ENCODE measurements around the gene AMFR. TPM values are rescaled to one million over a fixed set of nuclear protein-coding genes. Genes with fewer than 3 reads are reported as not detected.

The AMFR gene
- total RNA-seq, 1 experiment from 2014 or later: 31.7 TPM

DNA sequence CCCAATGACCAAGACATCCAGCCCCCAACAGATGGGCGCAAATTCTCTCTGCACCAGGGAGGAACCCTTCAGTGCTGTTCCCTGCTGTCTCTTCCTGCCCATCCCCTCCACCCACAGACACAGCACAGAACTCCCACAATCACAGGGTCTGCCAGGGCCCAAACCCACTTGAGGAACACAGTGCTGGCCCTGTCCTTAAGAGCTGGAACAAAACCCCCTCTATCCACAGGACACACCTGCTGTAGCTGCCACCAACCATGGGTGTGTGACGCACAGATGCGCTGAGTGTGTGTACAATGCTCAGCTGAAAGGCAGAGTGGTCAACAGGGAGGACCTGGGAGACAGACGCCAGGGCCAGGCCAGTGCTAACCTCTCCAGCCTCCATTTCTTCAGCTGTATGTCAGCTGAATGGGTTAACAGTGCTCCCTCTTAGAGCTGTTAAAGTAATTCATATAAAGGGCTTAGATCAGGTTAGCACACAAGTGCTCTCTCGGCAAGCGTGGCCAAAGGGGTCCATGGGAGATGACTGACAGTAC lies 62.1 kb downstream of the AMFR start:
- ATAC-seq (no peak), DNase-seq (ENCODE audit: low spot score) (no peak)
- TF ChIP-seq, protein P1, sequence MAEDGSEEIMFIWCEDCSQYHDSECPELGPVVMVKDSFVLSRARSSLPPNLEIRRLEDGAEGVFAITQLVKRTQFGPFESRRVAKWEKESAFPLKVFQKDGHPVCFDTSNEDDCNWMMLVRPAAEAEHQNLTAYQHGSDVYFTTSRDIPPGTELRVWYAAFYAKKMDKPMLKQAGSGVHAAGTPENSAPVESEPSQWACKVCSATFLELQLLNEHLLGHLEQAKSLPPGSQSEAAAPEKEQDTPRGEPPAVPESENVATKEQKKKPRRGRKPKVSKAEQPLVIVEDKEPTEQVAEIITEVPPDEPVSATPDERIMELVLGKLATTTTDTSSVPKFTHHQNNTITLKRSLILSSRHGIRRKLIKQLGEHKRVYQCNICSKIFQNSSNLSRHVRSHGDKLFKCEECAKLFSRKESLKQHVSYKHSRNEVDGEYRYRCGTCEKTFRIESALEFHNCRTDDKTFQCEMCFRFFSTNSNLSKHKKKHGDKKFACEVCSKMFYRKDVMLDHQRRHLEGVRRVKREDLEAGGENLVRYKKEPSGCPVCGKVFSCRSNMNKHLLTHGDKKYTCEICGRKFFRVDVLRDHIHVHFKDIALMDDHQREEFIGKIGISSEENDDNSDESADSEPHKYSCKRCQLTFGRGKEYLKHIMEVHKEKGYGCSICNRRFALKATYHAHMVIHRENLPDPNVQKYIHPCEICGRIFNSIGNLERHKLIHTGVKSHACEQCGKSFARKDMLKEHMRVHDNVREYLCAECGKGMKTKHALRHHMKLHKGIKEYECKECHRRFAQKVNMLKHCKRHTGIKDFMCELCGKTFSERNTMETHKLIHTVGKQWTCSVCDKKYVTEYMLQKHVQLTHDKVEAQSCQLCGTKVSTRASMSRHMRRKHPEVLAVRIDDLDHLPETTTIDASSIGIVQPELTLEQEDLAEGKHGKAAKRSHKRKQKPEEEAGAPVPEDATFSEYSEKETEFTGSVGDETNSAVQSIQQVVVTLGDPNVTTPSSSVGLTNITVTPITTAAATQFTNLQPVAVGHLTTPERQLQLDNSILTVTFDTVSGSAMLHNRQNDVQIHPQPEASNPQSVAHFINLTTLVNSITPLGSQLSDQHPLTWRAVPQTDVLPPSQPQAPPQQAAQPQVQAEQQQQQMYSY (CRISPR knock-in tag; IDR thresholded peaks at IDR 0.05): no peak
- TF ChIP-seq CBFB (CRISPR knock-in tag; IDR thresholded peaks at IDR 0.05; ENCODE audit: low read depth) (no peak), FOXJ3 (CRISPR knock-in tag; IDR thresholded peaks at IDR 0.05; ENCODE audit: borderline replicate concordance) (no peak), ZNF396 (CRISPR knock-in tag; IDR thresholded peaks at IDR 0.05; ENCODE audit: borderline replicate concordance) (no peak), TEAD1 (CRISPR knock-in tag; IDR thresholded peaks at IDR 0.05) (no peak), NFATC4 (CRISPR knock-in tag; IDR thresholded peaks at IDR 0.05) (no peak), ZNF512 (CRISPR knock-in tag; IDR thresholded peaks at IDR 0.05; ENCODE audit: borderline replicate concordance) (no peak), AR (CRISPR knock-in tag; IDR thresholded peaks at IDR 0.05) (no peak), ZNF138 (CRISPR knock-in tag; conservative IDR thresholded peaks at IDR 0.05) (no peak)
- TF ChIP-seq, protein P2, sequence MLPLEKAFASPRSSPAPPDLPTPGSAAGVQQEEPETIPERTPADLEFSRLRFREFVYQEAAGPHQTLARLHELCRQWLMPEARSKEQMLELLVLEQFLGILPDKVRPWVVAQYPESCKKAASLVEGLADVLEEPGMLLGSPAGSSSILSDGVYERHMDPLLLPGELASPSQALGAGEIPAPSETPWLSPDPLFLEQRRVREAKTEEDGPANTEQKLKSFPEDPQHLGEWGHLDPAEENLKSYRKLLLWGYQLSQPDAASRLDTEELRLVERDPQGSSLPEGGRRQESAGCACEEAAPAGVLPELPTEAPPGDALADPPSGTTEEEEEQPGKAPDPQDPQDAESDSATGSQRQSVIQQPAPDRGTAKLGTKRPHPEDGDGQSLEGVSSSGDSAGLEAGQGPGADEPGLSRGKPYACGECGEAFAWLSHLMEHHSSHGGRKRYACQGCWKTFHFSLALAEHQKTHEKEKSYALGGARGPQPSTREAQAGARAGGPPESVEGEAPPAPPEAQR (CRISPR knock-in tag; IDR thresholded peaks at IDR 0.05): no peak
- TF ChIP-seq, protein P3, sequence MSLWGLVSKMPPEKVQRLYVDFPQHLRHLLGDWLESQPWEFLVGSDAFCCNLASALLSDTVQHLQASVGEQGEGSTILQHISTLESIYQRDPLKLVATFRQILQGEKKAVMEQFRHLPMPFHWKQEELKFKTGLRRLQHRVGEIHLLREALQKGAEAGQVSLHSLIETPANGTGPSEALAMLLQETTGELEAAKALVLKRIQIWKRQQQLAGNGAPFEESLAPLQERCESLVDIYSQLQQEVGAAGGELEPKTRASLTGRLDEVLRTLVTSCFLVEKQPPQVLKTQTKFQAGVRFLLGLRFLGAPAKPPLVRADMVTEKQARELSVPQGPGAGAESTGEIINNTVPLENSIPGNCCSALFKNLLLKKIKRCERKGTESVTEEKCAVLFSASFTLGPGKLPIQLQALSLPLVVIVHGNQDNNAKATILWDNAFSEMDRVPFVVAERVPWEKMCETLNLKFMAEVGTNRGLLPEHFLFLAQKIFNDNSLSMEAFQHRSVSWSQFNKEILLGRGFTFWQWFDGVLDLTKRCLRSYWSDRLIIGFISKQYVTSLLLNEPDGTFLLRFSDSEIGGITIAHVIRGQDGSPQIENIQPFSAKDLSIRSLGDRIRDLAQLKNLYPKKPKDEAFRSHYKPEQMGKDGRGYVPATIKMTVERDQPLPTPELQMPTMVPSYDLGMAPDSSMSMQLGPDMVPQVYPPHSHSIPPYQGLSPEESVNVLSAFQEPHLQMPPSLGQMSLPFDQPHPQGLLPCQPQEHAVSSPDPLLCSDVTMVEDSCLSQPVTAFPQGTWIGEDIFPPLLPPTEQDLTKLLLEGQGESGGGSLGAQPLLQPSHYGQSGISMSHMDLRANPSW (CRISPR knock-in tag; conservative IDR thresholded peaks at IDR 0.05; ENCODE audit: low read depth): no peak
- TF ChIP-seq, protein P4, sequence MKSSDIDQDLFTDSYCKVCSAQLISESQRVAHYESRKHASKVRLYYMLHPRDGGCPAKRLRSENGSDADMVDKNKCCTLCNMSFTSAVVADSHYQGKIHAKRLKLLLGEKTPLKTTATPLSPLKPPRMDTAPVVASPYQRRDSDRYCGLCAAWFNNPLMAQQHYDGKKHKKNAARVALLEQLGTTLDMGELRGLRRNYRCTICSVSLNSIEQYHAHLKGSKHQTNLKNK (CRISPR knock-in tag; IDR thresholded peaks at IDR 0.05): no peak
- TF ChIP-seq, protein P5, sequence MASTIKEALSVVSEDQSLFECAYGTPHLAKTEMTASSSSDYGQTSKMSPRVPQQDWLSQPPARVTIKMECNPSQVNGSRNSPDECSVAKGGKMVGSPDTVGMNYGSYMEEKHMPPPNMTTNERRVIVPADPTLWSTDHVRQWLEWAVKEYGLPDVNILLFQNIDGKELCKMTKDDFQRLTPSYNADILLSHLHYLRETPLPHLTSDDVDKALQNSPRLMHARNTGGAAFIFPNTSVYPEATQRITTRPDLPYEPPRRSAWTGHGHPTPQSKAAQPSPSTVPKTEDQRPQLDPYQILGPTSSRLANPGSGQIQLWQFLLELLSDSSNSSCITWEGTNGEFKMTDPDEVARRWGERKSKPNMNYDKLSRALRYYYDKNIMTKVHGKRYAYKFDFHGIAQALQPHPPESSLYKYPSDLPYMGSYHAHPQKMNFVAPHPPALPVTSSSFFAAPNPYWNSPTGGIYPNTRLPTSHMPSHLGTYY (CRISPR knock-in tag; IDR thresholded peaks at IDR 0.05): no peak
- peaks cover 9% of the 10 kb centered on the region; the same call in 1 of the 2 replicates for H3K36me3 Mint-ChIP-seq
- POLR2A ChIA-PET: no interaction called here
- no peaks in the 10 kb centered on the region for H3K27me3 Mint-ChIP-seq (ENCODE audit: low read depth)
- peaks cover 7% of the 10 kb centered on the region for H3K4me1 Mint-ChIP-seq
- no peaks in the 10 kb centered on the region for H3K9me3 Mint-ChIP-seq
- CTCF ChIA-PET: no interaction called here
- H3K27ac Mint-ChIP-seq: no peak overlapping the region
- H3K4me3 Mint-ChIP-seq: no peak overlapping the region

Measured in WTC11 (cell line).